Cardiac ventricle fibroblast (primary cell): ENCODE results near the gene GFRA3. TPM values are rescaled to one million over a fixed set of nuclear protein-coding genes. Genes with fewer than 3 reads are reported as not detected.

Experiments
- total RNA-seq: library from RNA; depleted of rRNA; stranded (reverse); fragments of >200 nt; gene quantifications from 2 replicates; pipeline ENCODE4 v1.2.3, GENCODE V29; 2015

The GFRA3 gene
- not detected in 2 replicates for total RNA-seq

GRCh38 chr5:138274189-138274853 lies at the start of gene GFRA3:
Gene GFRA3 (minus strand): TSS chr5:138274621. CDS start chr5:138274424, 197 bp downstream.

GRCh38 chr5:138213161-138214029 lies 61.0 kb downstream of the GFRA3 start, which contains the start of gene CDC23:
Gene CDC23 (minus strand): TSS chr5:138213323. CDS start chr5:138213312, 11 bp downstream.

Other genes with a start within 250 kb of the GFRA3 start
- 15.5 and 17.2 TPM in 2 replicates for gene FAM13B, start 241.5 kb downstream of the GFRA3 start, total RNA-seq
- gene WNT8A, start 190.6 kb downstream of the GFRA3 start, total RNA-seq = not detected in 2 replicates
- 1.7 and 2.6 TPM in 2 replicates for gene NME5, start 135.2 kb downstream of the GFRA3 start, total RNA-seq
- gene BRD8, start 96.0 kb downstream of the GFRA3 start, total RNA-seq = 21.9 and 27.3 TPM in 2 replicates
- gene KIF20A, start 95.5 kb downstream of the GFRA3 start, total RNA-seq = 4.8 and 4.9 TPM in 2 replicates
- 13.9 and 14.7 TPM in 2 replicates for gene CDC23, start 61.3 kb downstream of the GFRA3 start, total RNA-seq
- gene CDC25C, start 57.2 kb upstream of the GFRA3 start, total RNA-seq = 0.83 and 0.94 TPM in 2 replicates
- gene FAM53C, start 63.6 kb upstream of the GFRA3 start, total RNA-seq = 22.0 and 27.2 TPM in 2 replicates
- 27.9 and 28.0 TPM in 2 replicates for gene KDM3B, start 78.1 kb upstream of the GFRA3 start, total RNA-seq
- 6.6 and 6.7 TPM in 2 replicates for gene REEP2, start 164.4 kb upstream of the GFRA3 start, total RNA-seq
- gene EGR1, start 190.9 kb upstream of the GFRA3 start, total RNA-seq = 28.6 and 29.2 TPM in 2 replicates